Upper lobe of right lung (tissue), 1 donor: ENCODE measurements around the gene WWOX. TPM values are rescaled to one million over a fixed set of nuclear protein-coding genes. Genes with fewer than 3 reads are reported as not detected.

Experiments
- ATAC-seq: fragments of 200-7000 bp; cut with Tn5 transposase; one replicate; pipeline ENCODE4 v1.9.1; 2020; ENCODE audit warnings: mild to moderate bottlenecking, moderate library complexity
- DNase-seq: peaks from one replicate; pipeline ENCODE4 v3.0.0-alpha.2; 2020
- H3K27ac ChIP-seq: fragments of 200-600 bp; one replicate; pipeline ENCODE4 v1.8.0; 2022
- H3K27me3 ChIP-seq: fragments of 200-600 bp; one replicate; pipeline ENCODE4 v1.8.0; 2022; ENCODE audit warnings: mild to moderate bottlenecking
- H3K36me3 ChIP-seq: fragments of 200-600 bp; one replicate; pipeline ENCODE4 v1.8.0; 2022
- H3K4me1 ChIP-seq: fragments of 200-600 bp; one replicate; pipeline ENCODE4 v1.8.0; 2022
- H3K4me3 ChIP-seq: fragments of 200-600 bp; one replicate; pipeline ENCODE4 v1.8.0; 2022; ENCODE audit warnings: mild to moderate bottlenecking
- H3K9me3 ChIP-seq: fragments of 200-600 bp; one replicate; pipeline ENCODE4 v1.8.0; 2022
- intact Hi-C: fragments of 100-400 bp; cut with DNase I; formaldehyde crosslinking; loops from one replicate; pipeline ENCODE4 v1.11.0; 2022
- total RNA-seq: library from RNA; stranded (reverse); fragmentation: NEBNext Ultra II Directional; extraction: Animal tissue kit (Norgen Biotek cat#: 25700); gene quantifications from one replicate; pipeline ENCODE4 v1.2.1, GENCODE V29; 2021
- TF ChIP-seq, protein P1 (sequence below): fragments of 200-600 bp; IDR thresholded peaks from one replicate; pipeline ENCODE4 v1.8.0; 2022; ENCODE audit warnings: antibody characterized with exemption
- donor health status: DM: no; HTN: yes; CAD: no; lungs with severe emphysema.

WWOX gene
- total RNA-seq, 1 donor from 2014 or later, result 17.0 TPM

DNA sequence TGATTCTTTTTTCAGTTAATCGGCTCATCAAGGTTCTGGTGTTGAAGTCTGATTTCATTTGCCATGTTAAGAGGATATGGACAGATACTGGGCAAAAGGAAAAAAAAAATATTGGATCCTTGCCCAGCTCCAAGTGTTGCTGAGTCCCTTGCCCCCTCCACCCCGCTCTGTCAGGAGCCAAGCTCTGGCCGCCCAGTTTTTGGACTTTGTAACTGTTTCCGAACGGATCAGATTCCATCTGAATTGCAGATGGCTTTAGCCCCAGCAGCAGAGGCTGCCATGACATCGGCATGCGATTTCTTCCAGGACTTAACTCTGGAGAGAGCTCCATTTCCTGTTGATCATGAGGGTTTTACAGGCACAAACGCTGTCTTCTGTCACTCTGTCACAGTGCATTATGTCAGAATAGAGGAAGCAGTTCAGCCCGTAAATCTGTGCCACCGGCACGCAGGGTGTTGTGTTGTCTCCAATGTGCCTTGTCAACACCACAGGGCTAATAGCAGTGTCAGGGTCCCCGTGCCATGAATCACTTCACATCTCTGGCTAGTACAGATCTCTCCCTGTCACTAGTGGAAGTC lies 885.5 kb downstream of the WWOX start:
- Histone ChIP-seq H3K36me3 (no peaks in the 10 kb centered on the region), H3K9me3 (no peaks in the 10 kb centered on the region), H3K4me3 (no peak overlapping the region), H3K27ac (no peak overlapping the region), H3K27me3 (no peaks in the 10 kb centered on the region), H3K4me1 (no peaks in the 10 kb centered on the region)
- TF ChIP-seq, protein P1, sequence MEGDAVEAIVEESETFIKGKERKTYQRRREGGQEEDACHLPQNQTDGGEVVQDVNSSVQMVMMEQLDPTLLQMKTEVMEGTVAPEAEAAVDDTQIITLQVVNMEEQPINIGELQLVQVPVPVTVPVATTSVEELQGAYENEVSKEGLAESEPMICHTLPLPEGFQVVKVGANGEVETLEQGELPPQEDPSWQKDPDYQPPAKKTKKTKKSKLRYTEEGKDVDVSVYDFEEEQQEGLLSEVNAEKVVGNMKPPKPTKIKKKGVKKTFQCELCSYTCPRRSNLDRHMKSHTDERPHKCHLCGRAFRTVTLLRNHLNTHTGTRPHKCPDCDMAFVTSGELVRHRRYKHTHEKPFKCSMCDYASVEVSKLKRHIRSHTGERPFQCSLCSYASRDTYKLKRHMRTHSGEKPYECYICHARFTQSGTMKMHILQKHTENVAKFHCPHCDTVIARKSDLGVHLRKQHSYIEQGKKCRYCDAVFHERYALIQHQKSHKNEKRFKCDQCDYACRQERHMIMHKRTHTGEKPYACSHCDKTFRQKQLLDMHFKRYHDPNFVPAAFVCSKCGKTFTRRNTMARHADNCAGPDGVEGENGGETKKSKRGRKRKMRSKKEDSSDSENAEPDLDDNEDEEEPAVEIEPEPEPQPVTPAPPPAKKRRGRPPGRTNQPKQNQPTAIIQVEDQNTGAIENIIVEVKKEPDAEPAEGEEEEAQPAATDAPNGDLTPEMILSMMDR, result no peak
- DNase-seq (no peak), ATAC-seq (peak; percentile 39)
- intact Hi-C loops, result no loop called here

DNA sequence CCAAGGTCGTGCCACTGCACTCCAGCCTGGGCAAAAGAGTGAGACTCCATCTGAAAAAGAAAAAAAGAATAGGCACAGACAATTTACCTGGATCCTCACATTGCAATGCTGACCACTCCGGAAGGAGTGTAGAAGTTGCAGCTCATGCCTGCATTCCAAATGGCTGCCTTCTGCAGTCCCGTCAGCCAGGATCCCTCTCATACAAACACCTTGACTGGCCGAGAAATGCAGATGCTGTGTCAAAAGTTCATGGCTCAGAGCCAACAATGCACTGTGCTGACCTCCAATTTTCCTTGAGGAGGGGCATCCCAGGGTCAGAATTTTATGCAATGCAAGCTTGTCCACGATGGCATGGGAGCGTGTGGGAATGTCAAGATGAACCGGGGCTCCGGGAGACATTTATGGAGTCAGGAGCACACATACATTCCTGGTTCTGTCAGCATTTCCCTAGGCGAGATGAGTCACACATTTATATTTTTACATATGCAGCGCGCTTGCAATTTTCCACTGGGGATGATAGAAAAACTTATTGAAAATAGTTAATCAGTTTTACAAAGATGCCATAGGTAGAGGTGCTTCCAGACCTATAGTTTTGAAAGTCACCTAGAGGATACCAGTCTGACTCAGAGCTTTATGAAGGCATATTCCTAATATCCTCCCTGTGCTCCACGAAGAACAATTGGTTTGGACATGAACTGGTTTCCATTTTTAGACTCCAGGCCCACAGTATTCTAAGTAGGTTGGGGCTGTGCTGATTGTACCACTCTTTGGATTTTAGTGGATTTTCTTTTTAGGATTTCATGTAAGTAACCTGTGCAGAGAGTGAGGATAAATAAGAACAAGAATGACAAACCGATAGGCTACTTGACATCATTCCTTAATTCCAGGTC lies 886.5 kb downstream of the WWOX start:
- Histone ChIP-seq H3K36me3 (no peaks in the 10 kb centered on the region), H3K27ac (no peak overlapping the region), H3K4me3 (no peak overlapping the region), H3K27me3 (no peaks in the 10 kb centered on the region), H3K4me1 (no peaks in the 10 kb centered on the region), H3K9me3 (no peaks in the 10 kb centered on the region)
- ATAC-seq (no peak), DNase-seq (no peak)
- intact Hi-C loops, result no loop called here
- TF ChIP-seq, protein P1, result no peak

DNA sequence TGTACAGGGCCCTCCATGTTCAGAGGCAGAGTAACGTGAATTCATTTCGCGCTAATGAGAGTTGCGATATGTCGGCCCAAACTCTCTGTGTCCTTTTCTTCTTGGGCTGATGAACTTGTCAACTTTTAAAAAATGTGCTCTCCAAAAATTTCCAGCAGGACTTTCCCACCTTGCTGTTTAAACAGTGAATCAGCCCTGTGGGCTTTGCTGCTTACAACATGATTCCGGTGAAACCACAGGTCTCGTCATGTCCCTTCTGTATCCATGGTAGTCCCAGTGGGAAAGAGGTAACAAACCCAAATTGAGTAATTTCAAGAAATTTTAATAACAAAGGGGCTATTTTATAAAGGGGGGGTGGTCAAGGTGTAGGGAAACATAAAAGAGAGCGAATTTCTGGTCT lies 888.2 kb downstream of the WWOX start:
- ATAC-seq, result no peak
- DNase-seq, result no peak
- H3K4me3 ChIP-seq, result no peak overlapping the region
- H3K4me1 ChIP-seq, result no peaks in the 10 kb centered on the region
- TF ChIP-seq, protein P1, result no peak
- intact Hi-C loops, result no loop called here
- H3K27me3 ChIP-seq, result no peaks in the 10 kb centered on the region
- no peak overlapping the region for H3K27ac ChIP-seq
- H3K9me3 ChIP-seq, result no peaks in the 10 kb centered on the region
- H3K36me3 ChIP-seq, result no peaks in the 10 kb centered on the region

DNA sequence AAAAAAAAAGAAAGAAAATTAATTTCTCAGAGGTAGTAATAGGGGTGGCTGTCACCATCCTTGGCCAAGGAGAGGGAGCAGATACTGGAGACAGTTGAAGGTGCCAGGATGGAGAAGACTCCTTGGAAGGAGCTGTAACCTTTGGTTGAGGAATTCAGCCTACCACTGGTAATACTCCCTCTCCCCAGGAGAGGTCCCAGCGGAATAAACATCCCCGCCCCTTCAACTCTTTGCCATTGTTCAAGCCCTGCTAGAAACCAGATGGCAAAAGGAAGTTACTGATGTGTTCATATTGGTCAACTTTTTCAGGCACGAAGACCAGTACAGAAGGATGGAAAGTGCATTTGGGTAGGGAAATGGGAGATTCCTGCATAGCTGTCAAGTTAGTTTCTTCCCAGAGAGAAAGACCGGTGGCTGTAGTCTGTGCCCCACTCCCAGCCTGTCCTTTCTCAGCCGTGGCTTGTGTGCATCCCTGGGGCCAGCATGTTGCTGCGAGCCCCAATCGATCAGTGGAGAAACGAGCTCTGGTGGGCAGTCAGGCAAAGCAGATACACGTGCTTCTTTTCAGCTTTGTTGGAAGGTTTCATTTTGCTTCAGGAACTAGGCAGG lies 889.0 kb downstream of the WWOX start:
- Histone ChIP-seq H3K27me3 (no peaks in the 10 kb centered on the region), H3K4me3 (no peak overlapping the region), H3K27ac (no peak overlapping the region), H3K4me1 (no peaks in the 10 kb centered on the region), H3K36me3 (no peaks in the 10 kb centered on the region), H3K9me3 (no peaks in the 10 kb centered on the region)
- TF ChIP-seq, protein P1, result no peak
- ATAC-seq (peak; percentile 28), DNase-seq (no peak)
- intact Hi-C loops, result no loop called here

DNA sequence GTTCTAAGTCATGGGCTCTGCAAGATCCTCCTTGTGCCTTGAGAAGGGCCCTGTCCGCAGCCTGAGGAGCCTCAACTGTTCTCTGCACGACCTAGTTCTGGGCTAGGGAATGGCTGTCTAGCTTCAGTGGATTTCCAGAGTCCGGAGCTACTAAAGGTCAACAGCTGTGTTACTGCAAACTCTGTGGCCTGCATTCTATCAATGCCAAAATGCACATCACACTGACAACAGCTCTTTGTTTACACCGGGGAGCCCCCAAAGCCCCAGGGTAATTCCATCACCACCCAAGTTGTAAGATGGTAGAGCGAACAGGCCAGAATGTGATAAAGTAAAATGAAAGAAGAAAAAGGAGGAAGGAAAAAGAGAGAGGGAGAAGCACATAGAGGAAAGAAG lies 890.9 kb downstream of the WWOX start:
- TF ChIP-seq, protein P1, result no peak
- Histone ChIP-seq H3K4me1 (no peaks in the 10 kb centered on the region), H3K4me3 (no peak overlapping the region), H3K9me3 (no peaks in the 10 kb centered on the region), H3K27ac (no peak overlapping the region), H3K36me3 (no peaks in the 10 kb centered on the region), H3K27me3 (no peaks in the 10 kb centered on the region)
- no peak for DNase-seq
- ATAC-seq, result no peak
- intact Hi-C loops, result no loop called here
